Gastrocnemius medialis (tissue), 4 donors: ENCODE results near the gene DNAH5.

Experiments used
- CTCF ChIP-seq, 5 experiments: fragments of 450-650 bp in 3 of 5; fragments of 200-600 bp in 2 of 5; sonication (generic) in 2 of 5; IDR thresholded peaks in 4 of 5; conservative IDR thresholded peaks in 1 of 5; 1 replicate in 4 of 5; 2 replicates in 1 of 5; pipeline ENCODE4 v1.5.1; 2016 to 2019; ENCODE audit warnings: antibody characterized with exemption in 5 of 5, mild to moderate bottlenecking in 3 of 5, moderate library complexity in 3 of 5
- POLR2A ChIP-seq, 2 donors: fragments of 450-650 bp; IDR thresholded peaks; one replicate each; pipeline ENCODE4 v1.6.1; 2017; ENCODE audit warnings: antibody characterized with exemption in 2 of 2, mild to moderate bottlenecking in 2 of 2, moderate library complexity in 2 of 2

DNA sequence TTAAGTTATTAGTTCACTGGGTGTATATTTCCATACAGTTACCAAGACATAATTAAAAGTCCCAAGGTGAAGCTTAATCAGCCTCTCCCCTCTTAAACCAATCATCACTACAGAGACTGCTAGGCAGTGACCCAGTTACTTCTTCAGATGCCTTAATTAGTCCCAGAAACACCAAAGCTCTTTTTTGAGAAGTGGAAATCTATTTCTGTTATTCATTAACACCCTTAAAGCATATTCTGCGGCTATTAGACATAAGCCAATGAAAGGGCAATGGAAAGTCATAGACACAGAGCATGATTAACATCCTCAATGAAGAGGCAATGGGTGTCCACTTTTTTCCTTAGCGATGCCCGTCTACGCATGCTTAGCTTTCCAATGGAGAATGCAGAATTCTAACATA is 48.3 kb upstream of the DNAH5 start:
- no peak for TF ChIP-seq POLR2A (IDR thresholded peaks at IDR 0.05)
- TF ChIP-seq CTCF (IDR thresholded peaks at IDR 0.05 in 4 of 5, conservative IDR thresholded peaks at IDR 0.05 in 1 of 5), result no peak
